Measurements from ENCODE around the gene LMF1. TPM values are rescaled to one million over a fixed set of nuclear protein-coding genes. Genes with fewer than 3 reads are reported as not detected.

The LMF1 gene
- total RNA-seq, 1 donor from 2014 or later: 31.3 TPM

- intact Hi-C loops (cut with DNase I): no loop called here
- ATAC-seq (no peak), DNase-seq (ENCODE audit: low spot score) (no peak)
Observed at GRCh38 chr16:986925-987582, 16.3 kb upstream of the LMF1 start.

DNA sequence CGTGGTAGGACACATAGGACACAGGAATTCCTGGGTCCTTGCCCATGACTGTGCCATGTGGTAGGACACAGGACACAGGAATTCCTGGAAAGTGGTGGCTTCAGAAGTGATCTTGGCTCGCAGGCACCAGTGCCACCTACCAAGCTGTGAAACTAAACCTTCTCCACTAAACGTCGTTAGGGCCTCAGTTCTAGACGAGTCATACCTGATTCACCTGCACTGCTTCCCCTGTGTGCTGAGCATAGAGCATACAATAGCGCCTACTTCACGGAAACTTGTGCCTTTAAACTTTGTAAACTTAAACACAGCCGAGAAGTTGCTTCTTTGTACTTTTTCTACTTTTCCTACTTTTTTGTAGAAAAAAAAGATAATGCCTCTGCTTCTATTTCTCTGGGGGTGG, 15.6 kb upstream of the LMF1 start:
- no peak for DNase-seq (ENCODE audit: low spot score)
- no peak for ATAC-seq
- intact Hi-C loops (cut with DNase I): no loop called here

DNA sequence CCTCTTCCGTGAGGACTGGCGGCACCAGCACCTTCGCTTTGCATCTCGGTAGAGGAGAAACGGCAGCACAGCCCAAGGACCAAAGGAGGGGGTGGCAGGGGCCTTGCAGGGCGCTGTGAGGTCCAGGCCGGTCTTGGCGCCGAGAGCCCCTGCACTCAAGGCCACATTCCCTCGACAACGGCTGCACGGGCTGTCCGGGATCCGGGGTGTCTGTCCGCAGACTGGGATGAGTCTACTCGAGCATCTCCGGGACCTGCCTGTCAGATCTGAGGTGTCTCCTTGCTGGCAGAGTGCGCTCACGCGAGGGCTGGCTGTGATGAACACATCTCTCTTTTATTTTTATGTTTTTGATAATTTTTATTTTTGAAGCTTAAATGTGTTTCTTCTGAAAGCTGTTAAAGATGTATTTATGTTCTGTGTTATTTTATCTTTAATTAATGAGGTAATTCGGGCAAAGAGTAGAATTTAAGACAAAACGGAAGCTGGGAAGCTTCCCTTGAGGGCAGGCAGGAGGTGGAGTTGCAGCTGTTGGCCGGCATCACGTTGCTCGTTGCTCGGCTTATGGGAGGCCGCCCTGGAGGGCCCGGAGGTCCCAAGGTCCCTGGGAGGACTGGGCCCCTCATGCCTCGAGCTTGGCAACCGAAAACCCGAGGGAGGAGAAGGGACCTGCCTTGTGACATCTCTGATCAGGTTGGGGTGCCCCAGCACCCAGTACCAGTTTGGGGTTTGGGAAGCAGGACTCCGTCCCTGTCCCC, 15.0 kb upstream of the LMF1 start:
- intact Hi-C loops (cut with DNase I): no loop called here
- DNase-seq (ENCODE audit: low spot score) (no peak), ATAC-seq (no peak)

DNA sequence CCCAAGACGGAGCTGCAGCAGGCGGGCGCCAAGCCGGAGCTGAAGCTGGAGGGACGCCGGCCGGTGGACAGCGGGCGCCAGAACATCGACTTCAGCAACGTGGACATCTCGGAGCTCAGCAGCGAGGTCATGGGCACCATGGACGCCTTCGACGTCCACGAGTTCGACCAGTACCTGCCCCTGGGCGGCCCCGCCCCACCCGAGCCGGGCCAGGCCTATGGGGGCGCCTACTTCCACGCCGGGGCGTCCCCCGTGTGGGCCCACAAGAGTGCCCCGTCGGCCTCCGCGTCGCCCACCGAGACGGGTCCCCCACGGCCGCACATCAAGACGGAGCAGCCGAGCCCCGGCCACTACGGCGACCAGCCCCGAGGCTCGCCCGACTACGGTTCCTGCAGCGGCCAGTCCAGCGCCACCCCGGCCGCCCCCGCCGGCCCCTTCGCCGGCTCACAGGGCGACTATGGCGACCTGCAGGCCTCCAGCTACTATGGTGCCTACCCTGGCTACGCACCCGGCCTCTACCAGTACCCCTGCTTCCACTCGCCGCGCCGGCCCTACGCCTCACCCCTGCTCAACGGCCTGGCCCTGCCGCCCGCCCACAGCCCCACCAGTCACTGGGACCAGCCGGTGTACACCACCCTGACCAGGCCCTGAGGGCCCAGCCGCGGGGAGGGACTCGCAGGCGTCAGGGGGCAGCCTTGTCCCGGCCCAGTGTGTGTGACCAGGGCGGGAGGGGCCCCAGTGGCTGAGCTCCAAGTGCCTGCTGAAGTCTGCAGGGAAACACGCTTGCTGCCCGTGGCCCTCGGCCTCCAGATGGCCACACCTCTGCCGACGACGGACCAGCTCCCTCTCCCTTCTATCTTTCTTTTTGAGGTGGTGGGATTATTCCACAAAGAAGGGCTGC, 14.2 kb upstream of the LMF1 start:
- no peak for ATAC-seq
- DNase-seq (ENCODE audit: low spot score): no peak
- intact Hi-C loops (cut with DNase I): no loop called here

GRCh38 chr16:984121-984694, 13.4 kb upstream of the LMF1 start:
- intact Hi-C loops (cut with DNase I): no loop called here
- no peak for ATAC-seq
- DNase-seq (ENCODE audit: low spot score): no peak

DNA sequence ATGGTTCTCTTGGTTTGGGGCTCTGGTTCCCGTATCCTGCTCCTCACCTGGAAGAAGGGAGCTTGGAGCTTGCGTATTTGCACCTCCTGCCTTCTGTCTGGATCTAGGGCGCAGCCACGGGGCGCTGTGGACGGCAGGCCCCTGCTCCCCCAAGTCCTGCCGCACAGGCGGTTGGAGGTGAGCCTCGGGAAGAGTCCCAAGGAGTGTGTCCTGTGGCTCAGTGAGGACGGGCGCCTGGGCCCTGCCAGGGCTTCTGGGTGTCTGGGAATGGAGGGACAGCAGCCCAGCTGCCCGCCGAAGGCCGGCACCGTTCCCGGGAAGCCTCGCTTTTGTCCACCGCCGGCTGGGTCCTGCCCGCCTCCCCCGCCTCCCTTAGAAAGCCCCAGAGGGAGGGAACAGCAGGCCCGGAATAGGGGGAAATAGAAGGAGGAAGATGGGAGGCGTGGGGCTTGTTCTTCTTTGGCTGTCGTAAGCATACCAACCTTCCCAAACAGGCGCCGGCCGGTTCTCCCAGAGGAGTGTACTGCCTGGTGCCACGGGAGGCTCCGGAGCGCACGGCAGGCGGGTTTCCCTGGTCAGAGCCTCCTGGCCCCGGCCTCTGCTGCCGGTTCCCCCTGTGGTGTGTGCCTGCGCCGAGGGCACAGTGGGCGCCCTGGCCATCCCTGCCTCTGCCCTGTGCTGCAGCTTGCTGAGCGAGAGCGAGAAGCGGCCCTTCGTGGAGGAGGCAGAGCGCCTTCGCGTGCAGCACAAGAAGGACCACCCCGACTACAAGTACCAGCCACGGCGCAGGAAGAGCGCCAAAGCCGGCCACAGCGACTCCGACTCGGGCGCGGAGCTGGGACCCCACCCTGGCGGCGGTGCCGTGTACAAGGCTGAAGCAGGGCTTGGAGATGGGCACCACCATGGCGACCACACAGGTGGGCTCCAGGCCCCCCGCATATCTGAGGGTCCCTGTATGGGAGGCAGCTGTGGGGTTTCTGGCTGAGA, 12.6 kb upstream of the LMF1 start:
- intact Hi-C loops (cut with DNase I): no loop called here
- peak; percentile 1 for ATAC-seq
- DNase-seq (ENCODE audit: low spot score): no peak

- ATAC-seq (no peak), DNase-seq (ENCODE audit: low spot score) (no peak)
- intact Hi-C loops (cut with DNase I): no loop called here
Observed at GRCh38 chr16:982145-983043, 11.6 kb upstream of the LMF1 start.

DNA sequence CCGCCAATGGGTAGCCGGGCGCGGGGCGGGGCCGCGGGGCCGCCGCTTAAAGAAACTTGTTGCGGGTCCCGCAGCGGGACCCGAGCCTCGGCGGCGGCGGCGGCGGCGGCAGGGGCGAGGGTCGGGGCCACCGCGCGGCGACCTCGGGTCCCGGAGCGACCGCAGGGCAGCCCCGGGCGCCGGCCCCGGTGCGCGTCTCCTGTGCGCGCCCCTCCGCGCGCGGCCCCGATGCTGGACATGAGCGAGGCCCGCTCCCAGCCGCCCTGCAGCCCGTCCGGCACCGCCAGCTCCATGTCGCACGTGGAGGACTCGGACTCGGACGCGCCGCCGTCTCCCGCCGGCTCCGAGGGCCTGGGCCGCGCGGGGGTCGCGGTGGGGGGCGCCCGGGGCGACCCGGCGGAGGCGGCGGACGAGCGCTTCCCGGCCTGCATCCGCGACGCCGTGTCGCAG, 10.9 kb upstream of the LMF1 start, which contains the start of gene SOX8:
Gene SOX8, plus strand, starts transcription at position 76 of the 450 bp plus-strand sequence. Its CDS starts 153 bp downstream, at position 229.
- intact Hi-C loops (cut with DNase I): no loop called here
- DNase-seq (ENCODE audit: low spot score): no peak
- ATAC-seq: no peak

GRCh38 chr16:980595-980854, 9.7 kb upstream of the LMF1 start:
- ATAC-seq: no peak
- intact Hi-C loops (cut with DNase I): no loop called here
- DNase-seq (ENCODE audit: low spot score): peak; percentile 75

DNA sequence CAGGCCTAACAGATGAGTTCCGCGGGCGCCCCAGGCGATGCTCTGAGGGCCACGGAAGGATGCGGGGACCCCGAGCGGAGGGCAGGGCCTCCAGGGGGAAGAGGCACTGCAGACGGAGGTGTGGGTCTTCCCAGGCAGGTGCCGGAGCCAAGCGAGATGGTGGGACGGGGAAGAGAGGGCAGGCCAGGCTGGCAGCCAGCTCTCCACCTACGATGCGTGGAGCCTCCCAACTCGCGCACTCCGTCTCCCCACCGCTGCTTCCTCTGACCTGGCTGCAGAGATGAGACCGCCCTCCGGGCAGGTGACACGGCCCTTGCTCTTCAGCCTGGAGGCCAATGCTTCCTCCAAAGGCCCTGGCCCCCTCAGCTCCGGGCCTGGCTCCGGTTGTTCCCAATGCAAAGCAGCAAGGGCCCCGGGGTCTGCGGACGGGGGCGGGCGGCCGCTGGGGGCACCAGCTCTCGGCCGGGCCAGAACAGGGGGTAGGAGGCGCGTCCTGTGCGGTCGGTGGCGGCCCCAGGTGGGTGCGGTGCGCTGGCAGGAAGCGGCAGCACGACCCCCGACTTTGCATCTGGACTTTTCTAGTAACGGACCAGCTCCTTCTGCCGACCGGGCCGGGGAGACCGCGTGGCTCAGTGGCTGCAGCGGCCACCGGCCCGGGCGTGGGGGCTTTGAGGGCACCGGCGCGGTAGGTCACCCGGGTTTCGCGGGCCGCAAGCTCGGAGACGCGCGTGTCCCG, 9.2 kb upstream of the LMF1 start:
- no peak for ATAC-seq
- intact Hi-C loops (cut with DNase I): no loop called here
- DNase-seq (ENCODE audit: low spot score): no peak

- DNase-seq (ENCODE audit: low spot score) (no peak), ATAC-seq (no peak)
- intact Hi-C loops (cut with DNase I): no loop called here
Observed at GRCh38 chr16:979147-979546, 8.4 kb upstream of the LMF1 start.

GRCh38 chr16:978403-978802, 7.6 kb upstream of the LMF1 start:
- ATAC-seq (no peak), DNase-seq (ENCODE audit: low spot score) (no peak)
- intact Hi-C loops (cut with DNase I): no loop called here

- ATAC-seq (no peak), DNase-seq (ENCODE audit: low spot score) (no peak)
- intact Hi-C loops (cut with DNase I): no loop called here
Observed at GRCh38 chr16:977896-978295, 7.1 kb upstream of the LMF1 start.

DNA sequence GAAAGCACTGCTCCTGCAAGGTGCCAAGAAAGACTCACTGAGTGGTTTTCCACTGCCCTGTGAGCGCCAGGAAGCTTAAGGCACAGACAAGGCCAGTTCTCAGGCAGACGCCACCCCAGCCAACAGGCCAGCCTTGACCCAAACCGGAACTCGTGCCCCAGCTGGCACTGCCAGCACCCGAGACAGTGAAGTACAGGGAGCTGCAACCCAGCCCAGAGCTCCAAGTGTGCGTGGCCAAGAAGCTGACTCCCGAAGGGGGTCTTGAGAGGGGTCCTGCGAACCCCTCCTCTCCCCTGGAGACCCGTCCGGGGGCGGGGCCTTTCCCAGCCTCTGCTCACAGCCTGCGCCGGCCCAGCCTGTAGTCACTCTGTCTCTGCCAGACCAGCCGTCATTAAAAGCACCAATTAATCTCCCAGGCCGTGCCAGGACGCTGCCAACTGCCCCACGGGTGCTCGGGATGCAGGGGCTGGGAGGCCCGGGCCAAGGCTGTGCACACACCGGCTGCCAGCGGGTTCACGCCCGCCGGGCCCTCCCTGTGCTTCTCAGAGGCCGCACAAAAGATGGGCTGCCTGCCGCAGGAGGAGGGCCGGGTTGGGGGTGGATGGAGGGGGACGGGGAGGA, 6.4 kb upstream of the LMF1 start:
- DNase-seq (ENCODE audit: low spot score) (no peak), ATAC-seq (peak; percentile 2)
- intact Hi-C loops (cut with DNase I): no loop called here

- no peak for DNase-seq (ENCODE audit: low spot score)
- ATAC-seq: no peak
- intact Hi-C loops (cut with DNase I): no loop called here
Observed at GRCh38 chr16:976389-976931, 5.7 kb upstream of the LMF1 start.

GRCh38 chr16:975291-975690, 4.5 kb upstream of the LMF1 start:
- no peak for DNase-seq (ENCODE audit: low spot score)
- intact Hi-C loops (cut with DNase I): no loop called here
- ATAC-seq: no peak
